ENCODE measurements around the gene MYO1E. TPM values are rescaled to one million over a fixed set of nuclear protein-coding genes. Genes with fewer than 3 reads are reported as not detected.

Gene MYO1E
- total RNA-seq, 1 donor from 2014 or later: 45.1 TPM

DNA sequence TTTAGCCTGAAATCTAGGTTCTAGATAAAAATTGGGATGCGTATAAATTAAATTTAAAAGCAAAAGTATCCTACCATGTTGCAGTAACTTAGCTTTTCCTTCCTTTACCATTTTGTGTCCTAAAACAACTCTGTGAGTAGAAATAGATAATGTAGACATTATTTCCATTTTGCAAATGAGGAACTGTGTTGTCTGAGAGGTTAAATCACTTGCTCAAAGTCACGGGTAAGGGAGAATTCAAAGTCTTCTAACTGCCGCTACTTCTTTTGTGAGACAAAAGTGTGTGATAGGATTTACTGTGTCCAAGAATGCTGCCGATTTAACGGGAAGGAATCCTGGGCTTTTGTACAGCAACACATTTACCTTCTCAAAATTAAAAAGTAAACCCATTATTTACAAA, 40.7 kb downstream of the MYO1E start:
- DNase-seq: no peak
- Mint-ChIP-seq H3K4me3 (no peak overlapping the region), H3K4me1 (peaks cover 9% of the 10 kb centered on the region), H3K27me3 (peaks cover 17% of the 10 kb centered on the region), H3K27ac (no peak overlapping the region), H3K36me3 (ENCODE audit: low read depth) (no peaks in the 10 kb centered on the region), H3K9me3 (no peaks in the 10 kb centered on the region)
- intact Hi-C loops (cut with micrococcal nuclease): no loop called here

DNA sequence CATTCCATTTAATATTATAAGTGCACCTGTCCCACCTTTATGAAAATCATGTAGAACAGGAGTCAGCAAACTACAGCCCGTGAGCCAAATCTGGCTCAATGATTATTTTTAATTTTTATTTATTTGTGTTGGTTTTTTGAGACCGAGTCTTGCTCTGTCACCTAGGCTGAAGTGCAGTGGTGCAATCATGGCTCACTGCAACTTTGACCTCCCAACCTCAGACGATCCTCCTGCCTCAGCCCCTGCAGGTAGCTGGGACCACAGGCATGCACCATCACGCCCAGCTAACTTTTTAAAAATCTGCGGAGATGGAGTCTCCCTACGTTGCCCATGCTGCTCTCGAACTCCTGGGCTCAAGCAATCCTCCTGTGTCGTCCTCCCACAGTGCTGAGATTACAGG, 42.0 kb downstream of the MYO1E start:
- Mint-ChIP-seq H3K36me3 (ENCODE audit: low read depth) (no peaks in the 10 kb centered on the region), H3K4me3 (no peak overlapping the region), H3K4me1 (peaks cover 9% of the 10 kb centered on the region), H3K9me3 (no peaks in the 10 kb centered on the region), H3K27ac (no peak overlapping the region), H3K27me3 (peaks cover 19% of the 10 kb centered on the region)
- DNase-seq: no peak
- intact Hi-C loops (cut with micrococcal nuclease): no loop called here

GRCh38 chr15:59329570-59330350, 42.9 kb downstream of the MYO1E start:
- Mint-ChIP-seq H3K36me3 (ENCODE audit: low read depth) (no peaks in the 10 kb centered on the region), H3K9me3 (no peaks in the 10 kb centered on the region), H3K4me3 (no peak overlapping the region), H3K27ac (no peak overlapping the region), H3K4me1 (peaks cover 9% of the 10 kb centered on the region), H3K27me3 (peaks cover 21% of the 10 kb centered on the region)
- no peak for DNase-seq
- intact Hi-C loops (cut with micrococcal nuclease): no loop called here

DNA sequence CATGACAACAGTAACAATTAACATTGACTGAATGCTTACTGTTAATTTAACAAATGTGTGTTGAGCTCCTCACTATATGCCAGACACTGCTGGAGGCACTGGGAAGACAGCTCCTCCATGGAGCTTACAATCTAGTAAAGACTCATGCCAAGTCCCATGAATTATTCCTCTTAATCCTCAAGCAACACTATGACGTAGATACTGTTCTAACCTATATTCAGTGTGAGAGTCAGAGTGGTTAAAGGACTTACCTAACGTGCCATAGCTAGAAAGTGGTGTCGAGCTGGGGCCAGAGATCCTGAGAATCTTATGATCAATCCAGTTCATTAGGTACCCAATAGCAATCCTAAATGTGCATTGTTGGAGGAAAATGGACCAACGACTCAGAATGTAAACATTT, 43.6 kb downstream of the MYO1E start:
- Mint-ChIP-seq H3K4me3 (no peak overlapping the region), H3K9me3 (no peaks in the 10 kb centered on the region), H3K36me3 (ENCODE audit: low read depth) (no peaks in the 10 kb centered on the region), H3K4me1 (peaks cover 9% of the 10 kb centered on the region), H3K27ac (no peak overlapping the region), H3K27me3 (peaks cover 23% of the 10 kb centered on the region)
- intact Hi-C loops (cut with micrococcal nuclease): no loop called here
- DNase-seq: no peak

GRCh38 chr15:59327942-59328341, 44.7 kb downstream of the MYO1E start:
- peaks cover 24% of the 10 kb centered on the region for H3K27me3 Mint-ChIP-seq
- H3K9me3 Mint-ChIP-seq: no peaks in the 10 kb centered on the region

DNA sequence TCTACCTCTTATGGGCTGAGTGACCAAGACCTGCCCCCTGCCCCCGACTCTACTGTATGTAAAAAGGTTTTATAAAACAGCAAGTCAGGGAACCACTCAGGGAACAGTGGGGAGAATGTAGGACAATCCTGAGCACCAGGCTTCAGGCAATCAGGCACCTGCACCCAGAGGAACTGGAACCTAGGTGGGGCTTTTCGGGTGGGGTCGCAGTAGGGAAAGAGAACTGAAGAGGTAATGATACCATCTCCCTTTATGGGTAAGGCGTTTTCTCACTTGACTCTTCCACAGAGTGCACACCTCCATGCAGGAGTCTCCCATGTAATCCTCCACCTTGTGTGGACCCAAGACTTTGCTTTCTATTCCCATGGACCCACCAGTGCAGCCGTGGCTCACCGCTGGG, 45.8 kb downstream of the MYO1E start:
- no peak overlapping the region for H3K4me3 Mint-ChIP-seq
- no peaks in the 10 kb centered on the region for H3K9me3 Mint-ChIP-seq
- H3K27me3 Mint-ChIP-seq: peaks cover 22% of the 10 kb centered on the region
- DNase-seq: no peak
- peaks cover 9% of the 10 kb centered on the region for H3K4me1 Mint-ChIP-seq
- no peaks in the 10 kb centered on the region for H3K36me3 Mint-ChIP-seq (ENCODE audit: low read depth)
- H3K27ac Mint-ChIP-seq: no peak overlapping the region
- intact Hi-C loops (cut with micrococcal nuclease): no loop called here

More at GRCh38 chr15:59327942-59328341, 44.7 kb downstream of the MYO1E start:
- intact Hi-C loops (cut with micrococcal nuclease): no loop called here
- Mint-ChIP-seq H3K4me3 (no peak overlapping the region), H3K27ac (no peak overlapping the region), H3K36me3 (ENCODE audit: low read depth) (no peaks in the 10 kb centered on the region), H3K4me1 (peaks cover 6% of the 10 kb centered on the region)
- no peak for DNase-seq

- H3K9me3 Mint-ChIP-seq: peaks cover 10% of the 10 kb centered on the region
- no peaks in the 10 kb centered on the region for H3K36me3 Mint-ChIP-seq (ENCODE audit: low read depth)
- H3K27me3 Mint-ChIP-seq: peaks cover 9% of the 10 kb centered on the region
- H3K27ac Mint-ChIP-seq: no peak overlapping the region
- no peak for DNase-seq
- no peak overlapping the region for H3K4me3 Mint-ChIP-seq
- intact Hi-C loops (cut with micrococcal nuclease): no loop called here
- H3K4me1 Mint-ChIP-seq: peaks cover 7% of the 10 kb centered on the region
Observed at GRCh38 chr15:59322056-59322759, 50.5 kb downstream of the MYO1E start.

DNA sequence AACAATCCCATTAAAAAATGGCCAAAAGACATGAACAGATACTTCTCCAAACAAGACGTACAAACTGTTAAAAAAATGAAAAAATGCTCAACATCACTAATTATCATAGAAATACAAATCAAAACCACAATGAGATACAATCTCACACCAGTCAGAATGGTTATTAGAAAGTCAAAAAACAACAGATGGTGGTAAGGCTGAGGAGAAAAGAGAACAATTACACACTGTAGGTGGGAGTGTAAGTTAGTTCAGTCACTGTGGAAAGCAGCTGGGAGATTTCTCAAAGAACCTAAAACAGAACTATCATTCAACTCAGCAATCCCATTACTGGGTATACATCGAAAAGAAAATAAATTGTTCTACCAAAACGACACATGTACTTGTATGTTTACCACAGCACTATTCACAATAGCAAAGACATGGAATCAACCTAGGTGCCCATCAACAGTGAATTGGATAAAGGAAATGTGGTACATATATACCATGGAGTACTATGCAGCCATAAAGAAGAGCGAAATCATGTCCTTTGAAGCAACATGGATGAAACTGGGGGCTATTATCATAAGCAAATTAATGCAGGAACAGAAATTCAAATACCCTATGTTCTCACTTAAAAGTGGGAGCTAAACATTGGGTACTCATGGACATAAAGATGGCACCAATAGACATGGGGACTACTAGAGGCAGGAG, 51.5 kb downstream of the MYO1E start:
- Mint-ChIP-seq H3K4me1 (peaks cover 7% of the 10 kb centered on the region), H3K27ac (no peak overlapping the region), H3K4me3 (no peak overlapping the region), H3K27me3 (peaks cover 9% of the 10 kb centered on the region), H3K36me3 (ENCODE audit: low read depth) (no peaks in the 10 kb centered on the region), H3K9me3 (peaks cover 13% of the 10 kb centered on the region)
- DNase-seq: no peak
- intact Hi-C loops (cut with micrococcal nuclease): no loop called here

GRCh38 chr15:59317211-59317610, 55.5 kb downstream of the MYO1E start:
- peaks cover 2% of the 10 kb centered on the region for H3K27me3 Mint-ChIP-seq
- H3K4me3 Mint-ChIP-seq: no peak overlapping the region
- no peak for DNase-seq
- no peak overlapping the region for H3K27ac Mint-ChIP-seq
- peaks cover 13% of the 10 kb centered on the region for H3K9me3 Mint-ChIP-seq
- intact Hi-C loops (cut with micrococcal nuclease): no loop called here
- no peaks in the 10 kb centered on the region for H3K36me3 Mint-ChIP-seq (ENCODE audit: low read depth)
- H3K4me1 Mint-ChIP-seq: peaks cover 9% of the 10 kb centered on the region

DNA sequence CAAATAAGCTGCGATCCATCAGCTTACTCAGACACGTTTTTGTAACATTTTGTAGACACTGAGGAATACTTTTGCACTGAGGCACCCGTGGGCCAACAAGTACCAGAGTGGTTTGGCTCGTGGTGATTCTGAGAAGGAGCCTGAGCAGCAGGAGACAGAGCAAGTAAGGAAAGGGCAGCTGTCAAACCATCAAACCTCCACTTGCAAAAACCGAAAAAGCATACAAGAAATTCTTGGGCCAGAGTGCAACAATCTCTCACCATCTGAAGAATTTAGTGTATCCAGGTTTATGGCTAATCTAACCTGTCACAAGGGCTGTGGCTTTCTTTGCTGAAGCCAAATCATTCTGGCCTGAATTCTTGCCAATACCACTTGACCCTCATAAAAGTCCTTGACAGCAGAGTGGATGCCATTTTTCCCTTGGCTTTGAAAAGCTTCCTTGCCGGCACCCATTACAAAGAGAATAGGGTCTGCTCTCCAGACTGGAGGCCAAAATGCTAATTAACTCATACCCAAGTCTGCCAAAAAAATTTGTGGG, 56.7 kb downstream of the MYO1E start:
- Mint-ChIP-seq H3K4me3 (no peak overlapping the region), H3K27me3 (peaks cover 2% of the 10 kb centered on the region), H3K9me3 (peaks cover 8% of the 10 kb centered on the region), H3K4me1 (peaks cover 8% of the 10 kb centered on the region), H3K36me3 (ENCODE audit: low read depth) (no peaks in the 10 kb centered on the region), H3K27ac (no peak overlapping the region)
- DNase-seq: no peak
- intact Hi-C loops (cut with micrococcal nuclease): no loop called here

DNA sequence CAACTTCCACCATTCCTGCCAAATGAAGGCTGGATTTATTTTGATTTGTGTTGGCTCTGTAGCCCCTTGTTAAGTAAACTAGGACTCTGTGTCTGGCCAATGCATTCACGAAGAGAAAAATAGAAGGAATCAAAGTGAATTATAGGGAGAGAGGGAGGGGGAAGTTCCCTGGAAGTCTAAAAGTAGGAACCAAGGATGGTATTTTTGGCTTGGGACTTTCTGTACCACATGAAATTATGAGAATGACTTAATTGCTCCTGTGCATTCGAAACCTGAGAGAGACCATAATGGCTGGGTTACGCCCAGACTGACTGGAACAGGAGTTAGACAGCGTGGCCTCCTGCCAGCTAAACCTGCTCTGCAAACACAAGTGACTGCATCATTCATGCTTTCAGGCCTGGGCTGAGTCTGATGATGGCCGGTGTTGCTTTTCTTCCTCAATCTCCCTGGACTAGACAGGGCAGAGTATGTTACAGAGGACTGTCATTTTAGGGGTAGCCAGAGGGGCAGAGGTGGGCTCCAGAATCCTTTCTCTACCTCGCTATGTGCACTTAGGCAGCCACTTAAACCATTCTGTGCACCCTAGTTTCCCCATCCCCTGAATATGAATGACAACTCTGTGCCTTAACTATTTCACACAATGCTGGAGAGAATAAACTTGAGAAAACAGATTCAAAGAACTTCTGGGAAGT, 58.9 kb downstream of the MYO1E start:
- Mint-ChIP-seq H3K4me1 (peaks cover 8% of the 10 kb centered on the region), H3K36me3 (ENCODE audit: low read depth) (no peaks in the 10 kb centered on the region), H3K27me3 (no peaks in the 10 kb centered on the region), H3K27ac (no peak overlapping the region), H3K9me3 (peaks cover 7% of the 10 kb centered on the region), H3K4me3 (no peak overlapping the region)
- DNase-seq: no peak
- intact Hi-C loops (cut with micrococcal nuclease): no loop called here

DNA sequence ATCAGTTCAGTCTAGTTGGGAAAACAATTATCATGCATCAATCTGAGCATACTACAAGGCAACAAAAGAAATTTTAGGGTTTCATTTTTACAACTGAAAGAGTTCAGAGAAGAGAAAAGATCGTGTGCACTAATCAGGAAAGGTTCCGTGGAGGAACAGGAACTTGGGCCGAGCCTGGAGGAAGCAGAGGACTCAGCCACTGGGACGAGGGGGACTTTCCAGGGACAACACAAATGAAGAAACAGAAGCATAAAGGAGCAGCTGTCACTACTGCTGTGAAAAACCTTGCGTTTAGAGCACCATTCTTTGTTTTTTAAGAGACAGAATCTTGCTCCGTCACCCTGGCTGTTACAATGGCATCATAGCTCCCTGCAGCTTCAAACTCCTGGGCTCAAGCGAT, 60.5 kb downstream of the MYO1E start:
- Mint-ChIP-seq H3K27ac (no peak overlapping the region), H3K36me3 (ENCODE audit: low read depth) (no peaks in the 10 kb centered on the region), H3K27me3 (no peaks in the 10 kb centered on the region), H3K9me3 (peaks cover 3% of the 10 kb centered on the region), H3K4me3 (no peak overlapping the region), H3K4me1 (peaks cover 8% of the 10 kb centered on the region)
- no peak for DNase-seq
- intact Hi-C loops (cut with micrococcal nuclease): no loop called here

DNA sequence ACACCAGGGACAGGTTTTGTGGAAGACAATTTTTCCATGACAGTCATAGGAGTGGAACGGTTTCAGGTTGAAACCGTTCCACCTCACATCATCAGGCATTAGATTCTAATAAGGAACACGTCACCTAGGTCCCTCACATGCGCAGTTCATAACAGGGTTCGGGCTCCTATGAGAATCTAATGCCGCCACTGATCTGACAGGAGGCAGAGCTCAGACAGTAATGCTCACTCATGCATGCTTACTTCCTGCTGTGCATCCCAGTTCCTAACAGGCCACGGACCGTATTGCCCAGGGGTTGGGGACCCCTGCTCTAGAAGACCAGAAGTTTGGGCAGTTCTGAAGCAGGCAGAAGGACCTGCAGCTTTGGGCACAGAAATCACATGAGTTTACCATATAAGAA, 61.5 kb downstream of the MYO1E start:
- Mint-ChIP-seq H3K27ac (no peak overlapping the region), H3K27me3 (no peaks in the 10 kb centered on the region), H3K4me1 (peaks cover 8% of the 10 kb centered on the region), H3K36me3 (ENCODE audit: low read depth) (no peaks in the 10 kb centered on the region), H3K4me3 (no peak overlapping the region), H3K9me3 (no peaks in the 10 kb centered on the region)
- intact Hi-C loops (cut with micrococcal nuclease): no loop called here
- no peak for DNase-seq
